Peyer's patch (tissue), 4 donors: ENCODE measurements around the gene OR5D18. TPM values are rescaled to one million over a fixed set of nuclear protein-coding genes. Genes with fewer than 3 reads are reported as not detected.

Experiments
- DNase-seq, 3 donors: peaks; one replicate each; pipeline ENCODE4 v3.0.0-alpha.2; 2017 to 2019
- H3K27ac ChIP-seq, 4 donors: fragments of 200-600 bp; sonication (generic); one replicate each; pipeline ENCODE4 v1.5.1; 2016 to 2019
- H3K27me3 ChIP-seq, 2 donors: fragments of 200-600 bp; sonication (generic); one replicate each; pipeline ENCODE4 v1.5.1; 2019
- H3K36me3 ChIP-seq, 3 donors: fragments of 200-600 bp; sonication (generic); one replicate each; pipeline ENCODE4 v1.5.1; 2016 to 2019
- H3K4me1 ChIP-seq, 4 donors: fragments of 200-600 bp; sonication (generic); one replicate each; pipeline ENCODE4 v1.5.1; 2016 to 2019
- H3K4me3 ChIP-seq, 4 donors: fragments of 200-600 bp; sonication (generic); 1 replicate in 3 of 4; 2 replicates in 1 of 4; pipeline ENCODE4 v1.5.1; 2016 to 2019; ENCODE audit warnings: mild to moderate bottlenecking in 1 of 4
- H3K9me3 ChIP-seq, 4 donors: fragments of 200-600 bp; sonication (generic); one replicate each; pipeline ENCODE4 v1.5.1; 2016 to 2019; ENCODE audit warnings: mild to moderate bottlenecking in 1 of 4
- CTCF ChIP-seq, 6 experiments: fragments of 450-650 bp in 4 of 6; fragments of 200-600 bp in 2 of 6; sonication (generic) in 1 of 6; IDR thresholded peaks; one replicate each; pipeline ENCODE4 v1.5.1; 2017 to 2019; ENCODE audit warnings: antibody characterized with exemption in 6 of 6, mild to moderate bottlenecking in 3 of 6, moderate library complexity in 1 of 6
- POLR2A ChIP-seq, 2 donors: fragments of 450-650 bp; IDR thresholded peaks; one replicate each; pipeline ENCODE4 v1.5.1; 2017; ENCODE audit warnings: antibody characterized with exemption in 2 of 2, mild to moderate bottlenecking in 2 of 2, moderate library complexity in 2 of 2
- total RNA-seq, 4 donors: library from RNA; depleted of rRNA; stranded (reverse); fragments of >200 nt; gene quantifications; one replicate each; pipeline ENCODE4 v1.1.0, GENCODE V29; 2016

The OR5D18 gene
- not detected for total RNA-seq

- Histone ChIP-seq H3K27ac (no peak within 1 kb of the TSS), H3K4me3 (no peak within 1 kb of the TSS), H3K36me3 (no peaks in the 10 kb centered on the region), H3K4me1 (no peaks in the 10 kb centered on the region), H3K27me3 (no peaks in the 10 kb centered on the region), H3K9me3 (no peaks in the 10 kb centered on the region)
- TF ChIP-seq CTCF (IDR thresholded peaks at IDR 0.05) (no peak), POLR2A (IDR thresholded peaks at IDR 0.05) (no peak)
- DNase-seq, result no peak
These were observed at the start of gene OR5D18 for GRCh38 chr11:55819330-55819729. TSS of gene OR5D18 (plus strand) at chr11:55819630. CDS start at chr11:55819630, 0 bp downstream.

GRCh38 chr11:55773138-55773537, 46.3 kb upstream of the OR5D18 start, which contains the start of gene OR5D13:
TSS of gene OR5D13 (plus strand) at chr11:55773438. CDS start at chr11:55773438, 0 bp downstream.
- Histone ChIP-seq H3K27ac (no peak within 1 kb of the TSS), H3K27me3 (no peaks in the 10 kb centered on the region), H3K4me1 (no peaks in the 10 kb centered on the region), H3K9me3 (peaks cover 0 to 12% (median 0%) of the 10 kb centered on the region in 4 donors), H3K36me3 (no peaks in the 10 kb centered on the region), H3K4me3 (no peak within 1 kb of the TSS)
- TF ChIP-seq CTCF (IDR thresholded peaks at IDR 0.05) (no peak), POLR2A (IDR thresholded peaks at IDR 0.05) (no peak)
- no peak for DNase-seq

- DNase-seq, result no peak
- Histone ChIP-seq H3K27me3 (no peaks in the 10 kb centered on the region), H3K27ac (no peak overlapping the region), H3K9me3 (no peaks in the 10 kb centered on the region), H3K36me3 (no peaks in the 10 kb centered on the region), H3K4me1 (no peaks in the 10 kb centered on the region), H3K4me3 (no peak overlapping the region)
- TF ChIP-seq CTCF (IDR thresholded peaks at IDR 0.05), result no peak
- TF ChIP-seq POLR2A (IDR thresholded peaks at IDR 0.05), result no peak
These were observed 27.8 kb upstream of the OR5D18 start for GRCh38 chr11:55791606-55792005.

GRCh38 chr11:55793321-55793720, 26.1 kb upstream of the OR5D18 start:
- no peaks in the 10 kb centered on the region for H3K36me3 ChIP-seq
- H3K4me1 ChIP-seq, result no peaks in the 10 kb centered on the region
- TF ChIP-seq POLR2A (IDR thresholded peaks at IDR 0.05) (no peak), CTCF (IDR thresholded peaks at IDR 0.05) (no peak)
- H3K9me3 ChIP-seq, result no peaks in the 10 kb centered on the region
- DNase-seq, result no peak
- no peak overlapping the region for H3K4me3 ChIP-seq
- H3K27ac ChIP-seq, result no peak overlapping the region
- no peaks in the 10 kb centered on the region for H3K27me3 ChIP-seq

- H3K4me3 ChIP-seq, result no peak within 1 kb of the TSS
- no peak for TF ChIP-seq POLR2A (IDR thresholded peaks at IDR 0.05)
- TF ChIP-seq CTCF (IDR thresholded peaks at IDR 0.05), result no peak
- no peaks in the 10 kb centered on the region for H3K4me1 ChIP-seq
- no peaks in the 10 kb centered on the region for H3K36me3 ChIP-seq
- no peak for DNase-seq
- no peaks in the 10 kb centered on the region for H3K9me3 ChIP-seq
- no peaks in the 10 kb centered on the region for H3K27me3 ChIP-seq
- H3K27ac ChIP-seq, result no peak within 1 kb of the TSS
These were observed 24.2 kb upstream of the OR5D18 start, which contains the start of gene OR5D14 for GRCh38 chr11:55795256-55795655. TSS of gene OR5D14 (plus strand) at chr11:55795556. CDS start at chr11:55795556, 0 bp downstream.

GRCh38 chr11:55806248-55806647, 13.2 kb upstream of the OR5D18 start:
- Histone ChIP-seq H3K36me3 (no peaks in the 10 kb centered on the region), H3K27ac (no peak overlapping the region), H3K4me3 (no peak overlapping the region), H3K27me3 (no peaks in the 10 kb centered on the region), H3K4me1 (no peaks in the 10 kb centered on the region), H3K9me3 (peaks cover 0 to 5% (median 0%) of the 10 kb centered on the region in 4 donors)
- DNase-seq, result no peak
- no peak for TF ChIP-seq CTCF (IDR thresholded peaks at IDR 0.05)
- TF ChIP-seq POLR2A (IDR thresholded peaks at IDR 0.05), result no peak
